ENCODE data around the gene HSPA2. TPM values are rescaled to one million over a fixed set of nuclear protein-coding genes. Genes with fewer than 3 reads are reported as not detected.
"Not testable (repeated sequence)": the region's sequence is repeated elsewhere in the genome, so short reads cannot be mapped to it uniquely, and the experiment has no call there.

HSPA2 gene
- total RNA-seq, 4 donors from 2014 or later: 196 to 334 (median 265) TPM

DNA sequence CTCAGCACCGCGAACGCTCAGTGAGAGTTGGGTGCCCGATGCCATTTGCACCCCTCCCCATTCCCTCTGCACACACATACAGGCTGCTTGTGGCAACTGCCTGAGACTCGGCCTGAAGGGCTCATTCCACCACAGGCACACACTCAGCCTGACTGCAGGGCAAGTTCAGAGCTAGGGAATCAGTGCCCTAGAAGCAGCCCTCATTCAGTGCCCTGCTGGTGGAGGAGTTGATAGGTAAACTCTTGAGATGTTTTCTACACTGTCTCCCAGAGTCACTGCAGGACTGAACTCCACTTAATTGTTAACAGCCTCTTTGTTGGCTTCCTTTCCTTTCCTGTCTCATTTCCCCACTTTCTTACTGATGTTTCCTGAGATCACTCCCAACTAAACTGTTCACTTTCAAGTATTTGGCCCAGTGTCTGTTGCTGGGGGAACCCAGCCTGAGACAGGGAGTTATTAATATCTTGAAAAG lies 26.1 kb downstream of the HSPA2 start:
- intact Hi-C loops (cut with DNase I): no loop called here
- H3K27ac ChIP-seq (replicated peaks in 1 of 4): peak overlapping the region; percentile 76 to 81 (median 79)
- peaks cover 21 to 61% (median 57%) of the 10 kb centered on the region in 4 donors for H3K4me1 ChIP-seq
- no peaks in the 10 kb centered on the region for H3K36me3 ChIP-seq
- no peaks in the 10 kb centered on the region for H3K9me3 ChIP-seq
- H3K27me3 ChIP-seq: no peaks in the 10 kb centered on the region
- no peak overlapping the region for H3K4me3 ChIP-seq
- no peak for TF ChIP-seq EP300 (IDR thresholded peaks at IDR 0.05)
- TF ChIP-seq, protein P1, sequence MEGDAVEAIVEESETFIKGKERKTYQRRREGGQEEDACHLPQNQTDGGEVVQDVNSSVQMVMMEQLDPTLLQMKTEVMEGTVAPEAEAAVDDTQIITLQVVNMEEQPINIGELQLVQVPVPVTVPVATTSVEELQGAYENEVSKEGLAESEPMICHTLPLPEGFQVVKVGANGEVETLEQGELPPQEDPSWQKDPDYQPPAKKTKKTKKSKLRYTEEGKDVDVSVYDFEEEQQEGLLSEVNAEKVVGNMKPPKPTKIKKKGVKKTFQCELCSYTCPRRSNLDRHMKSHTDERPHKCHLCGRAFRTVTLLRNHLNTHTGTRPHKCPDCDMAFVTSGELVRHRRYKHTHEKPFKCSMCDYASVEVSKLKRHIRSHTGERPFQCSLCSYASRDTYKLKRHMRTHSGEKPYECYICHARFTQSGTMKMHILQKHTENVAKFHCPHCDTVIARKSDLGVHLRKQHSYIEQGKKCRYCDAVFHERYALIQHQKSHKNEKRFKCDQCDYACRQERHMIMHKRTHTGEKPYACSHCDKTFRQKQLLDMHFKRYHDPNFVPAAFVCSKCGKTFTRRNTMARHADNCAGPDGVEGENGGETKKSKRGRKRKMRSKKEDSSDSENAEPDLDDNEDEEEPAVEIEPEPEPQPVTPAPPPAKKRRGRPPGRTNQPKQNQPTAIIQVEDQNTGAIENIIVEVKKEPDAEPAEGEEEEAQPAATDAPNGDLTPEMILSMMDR (IDR thresholded peaks at IDR 0.05): no peak
- TF ChIP-seq POLR2A (IDR thresholded peaks at IDR 0.05; ENCODE audit: low read depth): no peak
- no peak for TF ChIP-seq POLR2AphosphoS5 (IDR thresholded peaks at IDR 0.05)
- WGBS: 33% methylated on average over 1 of the region's 5 CpGs
- peak; percentile 85 for DNase-seq (ENCODE audit: extremely low spot score)

DNA sequence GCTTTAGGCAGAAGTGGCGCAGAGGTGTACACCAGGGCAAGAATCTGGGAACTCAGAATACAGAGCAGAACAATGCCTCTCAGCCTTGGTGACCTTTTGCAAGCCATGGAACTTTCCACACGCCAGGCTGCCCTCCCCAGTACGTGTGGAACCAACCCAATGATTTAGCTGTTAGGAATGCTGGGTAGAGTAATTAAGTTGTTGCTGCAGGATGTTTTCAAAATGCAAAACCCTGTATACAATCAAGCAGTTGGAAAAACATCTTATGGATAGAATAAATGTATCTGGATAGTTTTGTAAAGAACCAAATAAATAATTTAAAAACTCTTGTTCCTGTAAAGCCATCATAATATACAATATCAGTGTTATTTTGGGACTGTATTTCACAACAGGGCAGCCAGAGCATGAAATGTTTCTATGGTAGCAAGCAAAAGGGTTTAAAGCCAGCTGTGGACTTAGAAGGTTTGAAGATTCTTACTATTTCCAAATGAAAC lies 28.6 kb downstream of the HSPA2 start:
- H3K9me3 ChIP-seq: no peaks in the 10 kb centered on the region
- no peak for DNase-seq (ENCODE audit: extremely low spot score)
- no peaks in the 10 kb centered on the region for H3K36me3 ChIP-seq
- peak; percentile 80 for TF ChIP-seq POLR2AphosphoS5 (IDR thresholded peaks at IDR 0.05)
- TF ChIP-seq EP300 (IDR thresholded peaks at IDR 0.05): no peak
- no peak for TF ChIP-seq POLR2A (IDR thresholded peaks at IDR 0.05; ENCODE audit: low read depth)
- TF ChIP-seq, protein P1 (IDR thresholded peaks at IDR 0.05): peak in 1 of 3 experiments; percentile 8
- intact Hi-C loops (cut with DNase I): no loop called here
- H3K4me3 ChIP-seq: peak overlapping the region in 1 of 4 donors; percentile 5
- H3K4me1 ChIP-seq: peaks cover 30 to 82% (median 78%) of the 10 kb centered on the region in 4 donors
- 41% methylated on average over 3 of the region's 3 CpGs for WGBS
- H3K27me3 ChIP-seq: no peaks in the 10 kb centered on the region
- peak overlapping the region; percentile 76 to 81 (median 80) for H3K27ac ChIP-seq (replicated peaks in 1 of 4)

DNA sequence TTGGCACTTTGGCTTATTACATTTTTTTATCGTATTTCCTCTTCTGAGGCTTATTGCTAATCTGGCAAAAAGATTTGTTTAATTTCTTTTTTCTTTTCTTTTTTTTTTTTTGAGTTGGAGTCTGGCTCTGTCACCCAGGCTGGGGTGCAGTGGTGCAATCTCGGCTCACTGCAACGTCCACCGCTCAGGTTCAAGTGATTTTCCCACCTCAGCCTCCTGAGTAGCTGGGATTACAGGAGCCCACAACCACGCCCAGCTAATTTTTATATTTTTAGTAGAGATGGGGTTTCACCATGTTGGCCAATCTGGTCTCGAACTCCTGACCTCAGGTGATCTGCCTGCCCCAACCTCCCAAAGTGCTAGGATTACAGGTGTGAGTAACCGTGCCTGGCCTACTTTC lies 29.1 kb downstream of the HSPA2 start:
- peak overlapping the region; percentile 76 to 81 (median 80) for H3K27ac ChIP-seq (replicated peaks in 1 of 4)

DNA sequence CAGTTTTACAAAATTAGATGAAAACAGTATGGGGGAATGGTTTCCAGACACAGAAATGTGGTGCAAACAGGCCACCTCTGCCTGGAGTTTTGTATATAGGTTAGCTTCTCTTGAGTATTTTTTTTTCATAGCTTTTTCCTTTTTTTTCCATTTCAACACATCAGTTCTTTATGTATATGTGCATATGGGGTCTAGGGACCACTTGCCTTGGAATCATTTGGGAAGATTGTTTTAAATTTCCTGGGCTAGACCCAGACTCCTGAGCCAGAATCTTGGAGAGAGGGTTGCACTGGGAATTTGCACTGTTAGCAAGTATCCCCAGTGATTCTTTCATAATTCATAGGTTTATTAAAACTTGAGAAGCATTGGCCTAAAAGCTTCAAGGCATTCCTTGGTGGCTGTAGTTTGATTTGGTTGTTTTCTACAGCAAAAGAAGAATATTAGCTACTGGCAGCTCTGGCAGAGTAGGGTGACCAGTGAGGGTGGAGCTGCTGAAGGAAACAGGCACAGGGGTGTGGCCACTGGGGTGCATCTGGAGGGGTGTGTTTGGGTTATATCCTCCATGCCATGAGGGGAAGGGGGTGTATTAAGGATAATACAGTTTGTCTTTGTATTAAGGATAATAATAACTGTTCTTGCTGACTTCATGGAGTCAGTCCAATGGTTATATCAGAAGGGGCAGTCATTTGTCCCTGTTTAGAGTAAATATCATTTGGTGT lies 32.0 kb downstream of the HSPA2 start:
- Histone ChIP-seq H3K36me3 (no peaks in the 10 kb centered on the region), H3K9me3 (no peaks in the 10 kb centered on the region), H3K27ac (replicated peaks in 1 of 4) (peak overlapping the region; percentile 76 to 81 (median 80)), H3K4me1 (peaks cover 23 to 74% (median 58%) of the 10 kb centered on the region in 4 donors), H3K4me3 (no peak overlapping the region), H3K27me3 (no peaks in the 10 kb centered on the region)
- TF ChIP-seq POLR2A (IDR thresholded peaks at IDR 0.05; ENCODE audit: low read depth) (no peak), POLR2AphosphoS5 (IDR thresholded peaks at IDR 0.05) (no peak)
- DNase-seq (ENCODE audit: extremely low spot score): no peak
- intact Hi-C loops (cut with DNase I): no loop called here

More for the DNA sequence above, 29.1 kb downstream of the HSPA2 start:
- H3K9me3 ChIP-seq; H3K27me3 ChIP-seq; intact Hi-C loops (cut with DNase I); DNase-seq (ENCODE audit: extremely low spot score); H3K36me3 ChIP-seq; H3K4me3 ChIP-seq: not testable (repeated sequence)
- WGBS: 83% methylated on average over 7 of the region's 7 CpGs
- H3K4me1 ChIP-seq: peaks cover 30 to 86% (median 79%) of the 10 kb centered on the region in 4 donors

DNA sequence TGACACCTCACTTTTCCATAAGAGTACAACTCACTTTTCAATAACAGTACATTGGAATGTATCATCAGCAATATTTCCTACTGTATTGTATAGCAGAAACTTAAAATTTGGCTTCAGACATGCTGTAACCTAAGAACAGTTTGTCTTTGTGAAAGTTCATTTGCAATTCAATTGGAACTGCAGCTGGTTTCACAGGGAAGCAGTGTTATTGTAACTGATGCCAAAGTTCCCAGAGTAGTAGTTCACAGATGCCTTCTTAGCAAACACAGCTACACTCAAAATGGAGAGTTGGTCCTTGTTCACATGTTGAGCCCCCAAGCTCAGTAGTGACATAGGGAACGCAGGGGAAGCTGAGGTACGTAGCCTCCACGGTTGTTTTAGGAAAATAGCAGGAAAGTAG lies 32.6 kb downstream of the HSPA2 start:
- no peak overlapping the region for H3K4me3 ChIP-seq
- WGBS: 65% methylated on average over 3 of the region's 3 CpGs
- TF ChIP-seq EP300 (IDR thresholded peaks at IDR 0.05) (no peak), POLR2AphosphoS5 (IDR thresholded peaks at IDR 0.05) (peak; percentile 22 to 61)
- intact Hi-C loops (cut with DNase I): no loop called here
- peaks cover 23 to 69% (median 53%) of the 10 kb centered on the region in 4 donors for H3K4me1 ChIP-seq
- H3K9me3 ChIP-seq: no peaks in the 10 kb centered on the region
- no peaks in the 10 kb centered on the region for H3K27me3 ChIP-seq
- H3K27ac ChIP-seq (replicated peaks in 1 of 4): peak overlapping the region; percentile 76 to 81 (median 80)
- no peaks in the 10 kb centered on the region for H3K36me3 ChIP-seq
- DNase-seq (ENCODE audit: extremely low spot score): no peak

DNA sequence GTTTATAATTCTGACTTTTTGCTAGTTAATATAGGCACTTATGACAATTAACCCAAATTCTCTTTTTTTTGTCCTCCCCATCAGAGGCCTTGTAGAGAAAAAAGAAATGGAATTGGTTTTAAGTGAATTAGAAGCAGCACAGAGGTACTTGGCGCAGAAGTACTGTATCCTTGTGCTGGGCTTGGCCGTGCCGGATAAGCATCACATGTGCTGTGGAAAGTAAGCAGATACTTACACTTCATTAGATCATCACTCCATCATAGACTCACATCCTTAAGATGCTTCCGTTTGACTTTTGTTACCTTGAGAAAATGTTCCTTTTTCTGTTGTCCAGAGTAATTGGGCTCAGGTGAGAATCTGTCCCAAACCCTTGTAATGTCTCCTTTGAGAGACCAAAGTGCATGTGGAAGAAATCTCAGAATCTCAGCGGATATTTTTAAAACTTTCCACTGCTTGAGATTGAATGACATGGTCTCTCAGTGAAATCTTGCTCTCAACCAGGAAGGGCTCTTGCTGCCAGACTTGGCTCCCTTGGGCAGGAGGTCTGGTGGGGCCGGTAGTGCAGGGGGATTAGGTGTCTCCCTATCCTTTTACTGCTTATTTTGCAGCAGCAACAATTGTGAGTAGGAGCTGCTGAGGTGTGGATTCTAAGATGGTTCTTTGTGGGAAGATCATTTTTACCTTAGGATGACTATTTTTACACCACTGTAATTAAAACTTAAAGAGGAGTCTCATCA lies 34.0 kb downstream of the HSPA2 start:
- Histone ChIP-seq H3K4me1 (peaks cover 15 to 55% (median 39%) of the 10 kb centered on the region in 4 donors), H3K36me3 (no peaks in the 10 kb centered on the region), H3K27ac (replicated peaks in 1 of 4) (peak overlapping the region; percentile 76 to 81 (median 80)), H3K9me3 (no peaks in the 10 kb centered on the region), H3K4me3 (no peak overlapping the region), H3K27me3 (no peaks in the 10 kb centered on the region)
- DNase-seq (ENCODE audit: extremely low spot score): no peak
- WGBS: 84% methylated on average over 6 of the region's 6 CpGs
- TF ChIP-seq, protein P1 (IDR thresholded peaks at IDR 0.05): no peak
- TF ChIP-seq POLR2AphosphoS5 (IDR thresholded peaks at IDR 0.05) (no peak), EP300 (IDR thresholded peaks at IDR 0.05) (no peak), POLR2A (IDR thresholded peaks at IDR 0.05; ENCODE audit: low read depth) (no peak)
- intact Hi-C loops (cut with DNase I): no loop called here
